ENCODE data around the gene FAM151B.

DNA sequence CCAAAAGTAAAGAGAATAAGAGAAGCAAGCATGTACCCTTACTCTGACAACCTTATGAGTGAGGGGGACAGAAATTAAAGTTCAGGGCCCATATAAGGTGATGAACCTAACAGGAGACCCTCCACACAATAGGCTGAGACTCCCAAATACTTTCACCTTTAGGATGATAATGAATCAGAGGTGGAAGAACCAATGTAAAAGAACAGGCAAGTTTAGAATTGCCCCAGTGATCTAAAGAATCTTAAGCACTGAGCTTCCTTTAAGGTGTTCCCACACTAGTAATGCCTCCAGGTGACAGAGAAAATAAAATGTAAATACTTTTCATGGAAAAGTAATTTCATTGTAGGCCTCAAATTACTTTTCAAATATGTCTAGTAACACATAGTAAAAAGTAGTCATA lies 8.2 kb upstream of the FAM151B start:
- TF ChIP-seq RARB (CRISPR knock-in tag; IDR thresholded peaks at IDR 0.05) (no peak), ISL1 (CRISPR knock-in tag; IDR thresholded peaks at IDR 0.05) (no peak), ZNF8 (CRISPR knock-in tag; IDR thresholded peaks at IDR 0.05) (no peak)

Measured in SK-N-SH treated with all-trans-retinoic acid at 6 μM for 48 hours (cell line).